ENCODE data around the gene MACC1.

GRCh38 chr7:20241911-20242261 is 24.7 kb upstream of the MACC1 start:
- TF ChIP-seq CTCF (conservative IDR thresholded peaks at IDR 0.05) (no peak), ZFX (IDR thresholded peaks at IDR 0.05) (no peak)

All from C4-2B (cell line).